Stimulated activated CD4-positive, alpha-beta T cell treated with anti-CD3 and anti-CD28 coated beads, Interleukin-4, amount 100 ng/mL, for 4 hours (primary cell): ENCODE data around the gene C9orf72.
A peak's percentile ranks its signal among the peaks of the same experiment; 100 is the strongest.
"Not testable (repeated sequence)": the region's sequence is repeated elsewhere in the genome, so short reads cannot be mapped to it uniquely, and the experiment has no call there.

ENCODE experiments used
- DNase-seq, 2 experiments: peaks; one replicate each; pipeline ENCODE4 v3.0.0-alpha.2; 2020

C9orf72 gene

GRCh38 chr9:27572918-27573633, at the start of gene C9orf72:
C9orf72 (minus strand) TSS chr9:27573481; CDS start chr9:27567120, 6,361 bp downstream.
- peak; percentile 87 to 92 for DNase-seq

- no peak for DNase-seq
Measured at GRCh38 chr9:27622693-27623340, 49.5 kb upstream of the C9orf72 start.

DNA sequence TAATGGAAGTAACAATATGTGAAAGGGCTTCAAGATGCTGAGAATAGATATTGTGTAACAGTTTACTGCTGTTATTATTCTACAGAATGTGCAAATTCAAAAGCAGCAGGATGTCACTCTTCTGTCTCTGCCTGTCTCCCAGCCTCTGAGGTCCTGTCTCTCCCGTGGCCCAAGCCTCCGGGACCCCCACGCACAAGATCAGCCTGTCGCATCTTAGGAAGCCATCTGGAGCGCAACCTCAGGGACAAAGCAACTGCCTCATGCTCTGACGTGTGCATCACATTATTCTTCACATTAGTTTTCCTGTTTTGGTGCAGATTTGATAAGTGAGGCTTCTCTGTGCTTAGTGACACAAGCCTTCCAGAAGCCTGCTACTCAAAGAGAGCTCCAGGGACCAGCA, 46.5 kb upstream of the C9orf72 start:
- no peak for DNase-seq

DNA sequence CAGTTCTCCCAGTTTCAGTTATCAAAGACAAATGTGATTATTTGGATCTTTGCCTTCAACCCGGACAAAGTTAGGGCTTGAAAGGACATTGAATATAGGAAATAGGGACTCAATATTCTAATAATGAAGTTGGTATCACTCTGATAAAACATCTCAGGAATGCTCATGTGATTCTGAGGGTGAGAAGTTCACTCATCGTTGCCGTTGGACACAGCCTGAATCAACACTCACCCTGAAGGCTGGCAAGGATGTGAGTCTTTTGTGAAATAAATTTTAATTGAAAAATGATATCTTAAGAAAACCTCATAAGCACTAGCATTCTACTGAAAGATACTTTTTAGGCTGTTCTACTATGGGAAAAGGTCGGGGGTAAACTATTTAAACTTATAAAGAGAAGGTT, 44.8 kb upstream of the C9orf72 start:
- DNase-seq, result no peak

DNA sequence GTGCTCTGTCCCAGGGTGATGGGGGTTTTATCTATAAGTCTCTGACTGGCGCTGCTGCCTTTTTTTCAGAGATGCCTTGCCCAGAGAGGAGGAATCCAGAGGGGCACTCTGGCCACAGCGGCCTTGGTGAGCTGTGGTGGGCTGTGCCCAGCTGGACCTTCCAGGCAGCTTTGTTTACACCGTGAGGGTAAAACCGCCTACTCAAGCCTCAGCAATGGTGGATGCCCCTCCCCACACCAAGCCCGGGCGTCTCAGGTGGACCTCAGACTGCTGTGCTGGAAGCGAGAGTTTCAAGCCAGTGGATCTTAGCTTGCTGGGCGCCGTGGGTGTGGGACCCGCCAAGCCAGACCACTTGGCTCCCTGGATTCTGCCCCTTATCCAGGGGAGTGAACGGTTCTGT, 41.3 kb upstream of the C9orf72 start:
- no peak for DNase-seq

DNA sequence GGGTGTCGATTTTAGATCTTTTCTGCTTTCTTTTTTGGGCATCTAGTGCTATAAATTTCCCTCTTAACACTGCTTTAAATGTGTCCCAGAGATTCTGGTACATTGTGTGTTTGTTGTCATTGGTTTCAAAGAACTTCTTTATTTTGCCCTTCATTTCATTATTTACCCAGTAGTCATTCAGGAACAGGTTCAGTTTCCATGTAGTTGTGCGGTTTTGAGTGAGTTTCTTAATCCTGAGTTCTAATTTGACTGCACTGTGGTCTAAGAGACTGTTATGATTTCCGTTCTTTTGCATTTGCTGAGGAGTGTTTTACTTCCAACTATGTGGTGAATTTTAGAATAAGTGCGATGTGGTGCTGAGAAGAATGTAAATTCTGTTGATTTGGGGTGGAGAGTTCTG, 38.8 kb upstream of the C9orf72 start:
- not testable (repeated sequence) for DNase-seq

GRCh38 chr9:27610622-27611021, 37.3 kb upstream of the C9orf72 start:
- no peak for DNase-seq

DNA sequence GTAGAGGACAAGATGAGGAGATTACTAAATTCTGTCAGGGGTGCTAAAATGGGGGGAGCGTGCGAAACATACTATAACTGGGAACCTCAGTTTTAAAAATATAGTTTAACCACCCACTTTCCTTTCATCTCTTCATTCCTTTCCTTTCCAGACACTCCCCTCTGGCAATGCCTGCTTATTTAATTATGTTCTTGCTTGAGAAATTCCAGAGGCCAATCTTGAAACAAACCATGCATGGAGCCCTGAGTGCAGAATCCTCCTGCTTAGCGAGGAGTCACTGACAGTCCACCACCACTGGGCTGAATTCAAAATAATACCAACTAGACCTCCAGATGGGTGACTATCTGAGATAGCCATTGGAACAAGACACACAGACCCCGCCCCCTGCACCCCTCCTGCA, 29.7 kb upstream of the C9orf72 start:
- no peak for DNase-seq

GRCh38 chr9:27602142-27602861, 29.0 kb upstream of the C9orf72 start:
- no peak for DNase-seq

GRCh38 chr9:27601396-27601795, 28.1 kb upstream of the C9orf72 start:
- DNase-seq, result no peak

- no peak for DNase-seq
Measured at GRCh38 chr9:27600256-27600655, 27.0 kb upstream of the C9orf72 start.

- DNase-seq, result no peak
Measured at GRCh38 chr9:27599870-27600238, 26.6 kb upstream of the C9orf72 start.

- no peak for DNase-seq
Measured at GRCh38 chr9:27599102-27599869, 26.0 kb upstream of the C9orf72 start.

- DNase-seq, result no peak
Measured at GRCh38 chr9:27595733-27596132, 22.5 kb upstream of the C9orf72 start.

- no peak for DNase-seq
Measured at GRCh38 chr9:27591672-27592071, 18.4 kb upstream of the C9orf72 start.

GRCh38 chr9:27591093-27591492, 17.8 kb upstream of the C9orf72 start:
- no peak for DNase-seq

DNA sequence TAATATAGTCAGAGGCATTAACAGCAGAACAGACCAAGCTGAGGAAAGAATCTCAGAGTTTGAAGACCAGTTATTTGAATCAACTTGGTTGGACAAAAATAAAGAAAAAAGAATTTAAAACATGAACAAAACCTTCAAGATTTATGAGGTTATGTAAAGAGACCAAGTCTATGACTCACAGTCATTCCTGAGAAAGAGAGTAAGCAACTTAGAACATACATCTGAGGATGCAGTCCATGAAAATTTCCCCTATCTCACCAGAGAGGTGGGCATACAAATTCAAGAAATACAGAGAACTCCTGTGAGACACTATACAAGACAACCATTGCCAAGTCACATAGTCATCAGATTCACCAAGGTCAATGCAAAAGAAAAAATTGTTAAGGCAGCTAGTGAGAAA, 17.4 kb upstream of the C9orf72 start:
- DNase-seq, result no peak

GRCh38 chr9:27589462-27589861, 16.2 kb upstream of the C9orf72 start:
- DNase-seq, result no peak

DNA sequence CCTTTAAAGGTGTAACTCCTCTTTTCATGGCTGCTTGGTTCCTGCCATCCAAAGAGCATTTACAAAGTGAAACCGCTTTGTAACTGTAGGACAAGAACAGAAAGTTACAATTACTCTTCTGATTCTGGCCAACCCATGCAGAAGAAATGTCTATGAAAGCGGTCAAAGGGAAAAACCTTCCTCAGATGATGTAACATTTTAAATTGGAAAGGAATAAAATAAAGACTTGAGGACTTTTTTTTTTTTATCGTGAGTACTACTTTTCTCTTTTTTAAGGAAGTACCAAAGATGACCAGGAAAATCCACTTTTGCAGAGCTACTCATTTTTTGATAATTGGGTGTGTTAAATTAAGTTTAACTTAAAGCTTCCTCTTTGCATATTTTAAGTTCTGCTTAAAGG, 13.0 kb upstream of the C9orf72 start:
- DNase-seq, result no peak

DNA sequence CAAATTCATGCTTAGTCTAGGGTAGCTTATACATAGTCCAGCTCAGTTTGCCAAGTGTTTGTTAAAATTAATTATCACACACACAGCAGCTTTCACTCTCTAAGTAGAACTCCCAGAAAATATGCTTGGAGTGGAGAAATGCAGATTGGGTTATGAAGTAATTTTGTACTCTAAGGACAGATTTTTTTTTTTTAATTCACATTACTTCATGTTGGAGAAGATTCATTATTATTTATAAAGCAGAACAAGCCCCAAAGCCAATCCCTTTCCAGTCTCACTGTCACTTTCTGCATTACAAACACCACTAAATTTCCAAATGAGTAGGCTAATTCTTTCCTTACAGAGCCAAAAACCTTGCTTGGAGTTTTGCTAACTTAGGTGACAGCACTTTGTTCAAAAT, 11.7 kb upstream of the C9orf72 start:
- no peak for DNase-seq

DNA sequence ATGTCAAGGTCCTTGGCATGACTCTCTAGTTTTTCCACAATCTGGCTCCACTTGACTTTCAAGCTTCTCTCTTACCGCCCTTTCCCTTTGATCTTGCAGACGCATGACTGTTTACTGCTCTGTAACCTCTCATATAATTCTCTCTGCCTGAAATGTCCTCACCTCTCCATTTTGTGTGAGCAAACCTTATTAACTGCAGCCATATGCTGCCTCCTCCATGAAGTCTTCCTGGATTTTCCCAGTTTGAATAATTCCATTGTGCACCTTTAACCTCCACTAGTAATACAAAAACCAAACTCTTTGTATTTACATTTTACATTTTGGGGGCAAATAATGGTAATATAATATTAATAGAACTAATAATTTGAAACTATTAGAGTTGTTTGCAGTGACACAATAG, 9.5 kb upstream of the C9orf72 start:
- no peak for DNase-seq

GRCh38 chr9:27581826-27582225, 8.5 kb upstream of the C9orf72 start:
- no peak for DNase-seq
